WTC11 (cell line): ENCODE measurements around the gene KRTAP5-6. TPM values are rescaled to one million over a fixed set of nuclear protein-coding genes. Genes with fewer than 3 reads are reported as not detected.

ENCODE experiments used
- ATAC-seq: fragments of 200-7000 bp; cut with Tn5 transposase; 2 replicates; pipeline ENCODE4 v1.10.0; 2021; ENCODE audit warnings: mild to moderate bottlenecking, moderate library complexity
- CTCF ChIA-PET: fragments of 300-600 bp; sonication (Branson Sonifier 250); formaldehyde crosslinking; loops from one replicate; lab custom pipeline; 2021; ENCODE audit warnings: antibody characterized with exemption; lab: Charles Lee
- POLR2A ChIA-PET: fragments of 350-600 bp; sonication (Branson Sonifier 250); formaldehyde crosslinking; loops from one replicate; lab custom pipeline; 2021; ENCODE audit warnings: antibody characterized with exemption; lab: Charles Lee
- DNase-seq: peaks from one replicate; pipeline ENCODE4 v3.0.0; 2021; ENCODE audit warnings: low spot score
- H3K27ac Mint-ChIP-seq: 2 replicates; pipeline ENCODE4 v1.8.0; 2021; ENCODE audit warnings: mixed read lengths
- H3K27me3 Mint-ChIP-seq: 2 replicates; pipeline ENCODE4 v1.8.0; 2021; ENCODE audit warnings: low read depth, mild to moderate bottlenecking, moderate library complexity, mixed read lengths
- H3K36me3 Mint-ChIP-seq: 2 replicates; pipeline ENCODE4 v1.8.0; 2021; ENCODE audit warnings: mixed read lengths
- H3K4me1 Mint-ChIP-seq: 2 replicates; pipeline ENCODE4 v1.8.0; 2022; ENCODE audit warnings: mixed read lengths
- H3K4me3 Mint-ChIP-seq: 2 replicates; pipeline ENCODE4 v1.8.0; 2021; ENCODE audit warnings: mild to moderate bottlenecking, moderate library complexity, mixed read lengths
- H3K9me3 Mint-ChIP-seq: 2 replicates; pipeline ENCODE4 v1.8.0; 2021; ENCODE audit warnings: mixed read lengths
- AR ChIP-seq: fragments of 250-450 bp; sonication (Bioruptor Pico); IDR thresholded peaks from 2 replicates; pipeline ENCODE4 v1.9.0; 2021; ENCODE audit warnings: mild to moderate bottlenecking
- CDX4 ChIP-seq: fragments of 250-450 bp; sonication (Bioruptor Pico); IDR thresholded peaks from 2 replicates; pipeline ENCODE4 v1.9.0; 2021; ENCODE audit warnings: moderate library complexity, mild to moderate bottlenecking, inconsistent platforms, borderline replicate concordance
- CREB1 ChIP-seq: sonication (generic); formaldehyde crosslinking; IDR thresholded peaks from 2 replicates; pipeline ENCODE4 v1.8.0; 2023; ENCODE audit warnings: mild to moderate bottlenecking, missing genetic modification reagents
- E2F5 ChIP-seq: sonication (generic); formaldehyde crosslinking; IDR thresholded peaks from 2 replicates; pipeline ENCODE4 v1.8.1; 2022; ENCODE audit warnings: mild to moderate bottlenecking, moderate library complexity, missing genetic modification reagents
- ELF4 ChIP-seq: sonication (generic); formaldehyde crosslinking; IDR thresholded peaks from 2 replicates; pipeline ENCODE4 v1.8.1; 2022; ENCODE audit warnings: low read depth, mild to moderate bottlenecking, moderate library complexity, missing genetic modification reagents
- ETV6 ChIP-seq: sonication (generic); formaldehyde crosslinking; IDR thresholded peaks from 2 replicates; pipeline ENCODE4 v1.8.1; 2022; ENCODE audit warnings: mild to moderate bottlenecking, missing genetic modification reagents
- HMGA2 ChIP-seq: fragments of 250-450 bp; sonication (Bioruptor Pico); IDR thresholded peaks from 2 replicates; pipeline ENCODE4 v1.4.0; 2021; ENCODE audit warnings: mild to moderate bottlenecking, moderate library complexity
- IRF1 ChIP-seq: sonication (generic); formaldehyde crosslinking; IDR thresholded peaks from 2 replicates; pipeline ENCODE4 v1.8.0; 2023; ENCODE audit warnings: missing genetic modification reagents
- KAT7 ChIP-seq: sonication (generic); formaldehyde crosslinking; IDR thresholded peaks from 2 replicates; pipeline ENCODE4 v1.8.1; 2023; ENCODE audit warnings: missing genetic modification reagents, mild to moderate bottlenecking, borderline replicate concordance
- OVOL2 ChIP-seq: fragments of 250-450 bp; sonication (Bioruptor Pico); IDR thresholded peaks from 2 replicates; pipeline ENCODE4 v1.9.0; 2021; ENCODE audit warnings: mild to moderate bottlenecking, borderline replicate concordance
- SP1 ChIP-seq: sonication (generic); formaldehyde crosslinking; conservative IDR thresholded peaks from 2 replicates; pipeline ENCODE4 v1.8.1; 2022; ENCODE audit warnings: missing genetic modification reagents
- USF2 ChIP-seq: sonication (generic); formaldehyde crosslinking; IDR thresholded peaks from 2 replicates; pipeline ENCODE4 v1.8.1; 2023; ENCODE audit warnings: mild to moderate bottlenecking, missing genetic modification reagents, moderate library complexity
- ZBTB43 ChIP-seq: sonication (generic); formaldehyde crosslinking; IDR thresholded peaks from 2 replicates; pipeline ENCODE4 v1.8.1; 2023; ENCODE audit warnings: mild to moderate bottlenecking, missing genetic modification reagents
- ZNF121 ChIP-seq: sonication (generic); formaldehyde crosslinking; IDR thresholded peaks from 2 replicates; pipeline ENCODE4 v1.8.0; 2023; ENCODE audit warnings: missing genetic modification reagents
- ZNF423 ChIP-seq: fragments of 250-450 bp; sonication (Bioruptor Pico); IDR thresholded peaks from 2 replicates; pipeline ENCODE4 v2.1.2; 2022; ENCODE audit warnings: mild to moderate bottlenecking, moderate library complexity
- total RNA-seq: library from RNA; stranded (reverse); gene quantifications from 3 replicates; pipeline ENCODE4 v1.2.3, GENCODE V29; 2021
- TF ChIP-seq, protein P1 (sequence below): fragments of 250-450 bp; sonication (Bioruptor Pico); IDR thresholded peaks from 2 replicates; pipeline ENCODE4 v2.1.2; 2022; ENCODE audit warnings: mild to moderate bottlenecking, moderate library complexity
- TF ChIP-seq, protein P2 (sequence below): sonication (generic); formaldehyde crosslinking; IDR thresholded peaks from 2 replicates; pipeline ENCODE4 v1.8.1; 2022; ENCODE audit warnings: low read depth, missing genetic modification reagents, borderline replicate concordance

KRTAP5-6 gene
- total RNA-seq, 1 experiment from 2014 or later, result 0.35 TPM

GRCh38 chr11:1702506-1702905 lies 5.5 kb downstream of the KRTAP5-6 start (continued):
- no peak for TF ChIP-seq AR (CRISPR knock-in tag)

GRCh38 chr11:1703146-1703545 lies 6.2 kb downstream of the KRTAP5-6 start:
- POLR2A ChIA-PET, result no interaction called here
- peaks cover 44% of the 10 kb centered on the region for H3K27me3 Mint-ChIP-seq
- DNase-seq (no peak), ATAC-seq (no peak)
- no peaks in the 10 kb centered on the region; the same call in 1 of the 2 replicates for H3K36me3 Mint-ChIP-seq
- H3K9me3 Mint-ChIP-seq, result peaks cover 31% of the 10 kb centered on the region
- H3K27ac Mint-ChIP-seq, result no peak overlapping the region
- no peaks in the 10 kb centered on the region for H3K4me1 Mint-ChIP-seq
- TF ChIP-seq ZNF423, result no peak
- TF ChIP-seq SP1 (CRISPR knock-in tag), result no peak
- TF ChIP-seq, protein P1, sequence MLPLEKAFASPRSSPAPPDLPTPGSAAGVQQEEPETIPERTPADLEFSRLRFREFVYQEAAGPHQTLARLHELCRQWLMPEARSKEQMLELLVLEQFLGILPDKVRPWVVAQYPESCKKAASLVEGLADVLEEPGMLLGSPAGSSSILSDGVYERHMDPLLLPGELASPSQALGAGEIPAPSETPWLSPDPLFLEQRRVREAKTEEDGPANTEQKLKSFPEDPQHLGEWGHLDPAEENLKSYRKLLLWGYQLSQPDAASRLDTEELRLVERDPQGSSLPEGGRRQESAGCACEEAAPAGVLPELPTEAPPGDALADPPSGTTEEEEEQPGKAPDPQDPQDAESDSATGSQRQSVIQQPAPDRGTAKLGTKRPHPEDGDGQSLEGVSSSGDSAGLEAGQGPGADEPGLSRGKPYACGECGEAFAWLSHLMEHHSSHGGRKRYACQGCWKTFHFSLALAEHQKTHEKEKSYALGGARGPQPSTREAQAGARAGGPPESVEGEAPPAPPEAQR (CRISPR knock-in tag), result no peak
- no peak for TF ChIP-seq CDX4 (CRISPR knock-in tag)
- TF ChIP-seq USF2 (CRISPR knock-in tag), result no peak
- CTCF ChIA-PET, result interaction anchor here (2.8 kb wide), 1 partner anchor 50 kb away, joined by 17 read pairs; no protein-coding TSS in a partner anchor
- no peak overlapping the region for H3K4me3 Mint-ChIP-seq

DNA sequence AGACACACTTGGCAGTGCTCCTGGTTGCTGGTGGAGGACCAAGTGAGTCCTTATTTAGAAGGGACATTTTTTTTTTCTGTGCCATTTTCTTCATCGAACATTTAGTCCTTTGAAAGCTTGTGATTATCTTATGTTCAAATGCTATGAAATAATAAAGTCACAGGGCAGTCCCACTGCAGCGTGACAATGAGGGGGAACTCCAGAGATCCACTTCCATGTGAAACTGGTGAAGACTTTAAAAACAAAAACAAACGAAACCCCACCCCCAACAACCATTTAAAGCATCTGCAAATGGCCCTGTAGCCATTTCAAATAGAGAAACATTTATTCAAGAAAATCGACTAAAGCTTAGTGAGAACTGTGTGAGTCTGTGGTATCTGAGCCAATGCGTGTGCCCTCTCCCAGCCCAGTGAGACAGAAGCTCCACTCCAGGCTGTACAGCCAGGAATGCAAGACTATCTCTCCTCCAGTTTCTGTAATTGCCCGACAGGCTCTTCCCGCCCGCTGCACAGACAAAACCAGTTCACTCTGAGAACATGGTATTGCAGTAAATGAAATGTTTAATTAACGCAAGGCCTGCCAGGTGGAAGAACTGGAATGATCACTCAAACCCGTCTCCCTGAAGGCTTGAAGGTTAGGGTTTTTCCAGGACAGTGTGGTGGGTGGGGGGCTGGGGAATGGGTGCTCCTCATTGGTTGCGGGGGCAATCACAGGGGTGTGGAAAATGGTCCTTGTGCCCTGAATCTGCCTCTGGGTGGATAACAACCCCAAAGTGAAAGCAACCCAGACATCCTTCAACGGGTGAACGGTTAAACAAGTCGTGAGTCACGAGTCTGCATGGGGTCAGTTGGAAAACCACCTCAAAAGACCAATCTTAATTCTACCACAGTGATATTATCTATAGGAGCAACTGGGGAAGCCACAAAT lies 8.4 kb downstream of the KRTAP5-6 start:
- H3K9me3 Mint-ChIP-seq, result peaks cover 27% of the 10 kb centered on the region
- DNase-seq (no peak), ATAC-seq (no peak)
- no peak overlapping the region for H3K27ac Mint-ChIP-seq
- no peak overlapping the region for H3K4me3 Mint-ChIP-seq
- no peaks in the 10 kb centered on the region for H3K4me1 Mint-ChIP-seq
- ChIA-PET POLR2A (no interaction called here), CTCF (interaction anchor here (1.2 to 4.0 kb wide), 3 partner anchors 12 to 61 kb away, joined by 7 to 31 read pairs (median 14); no protein-coding TSS in a partner anchor)
- peaks cover 53% of the 10 kb centered on the region for H3K27me3 Mint-ChIP-seq
- no peak for TF ChIP-seq ZNF121 (CRISPR knock-in tag)
- TF ChIP-seq OVOL2 (CRISPR knock-in tag), result no peak
- no peak for TF ChIP-seq ETV6 (CRISPR knock-in tag)
- no peak for TF ChIP-seq IRF1
- no peak for TF ChIP-seq E2F5 (CRISPR knock-in tag)
- no peak for TF ChIP-seq ZNF423
- no peak for TF ChIP-seq ELF4 (CRISPR knock-in tag)
- TF ChIP-seq ZBTB43 (CRISPR knock-in tag), result no peak
- TF ChIP-seq, protein P2, sequence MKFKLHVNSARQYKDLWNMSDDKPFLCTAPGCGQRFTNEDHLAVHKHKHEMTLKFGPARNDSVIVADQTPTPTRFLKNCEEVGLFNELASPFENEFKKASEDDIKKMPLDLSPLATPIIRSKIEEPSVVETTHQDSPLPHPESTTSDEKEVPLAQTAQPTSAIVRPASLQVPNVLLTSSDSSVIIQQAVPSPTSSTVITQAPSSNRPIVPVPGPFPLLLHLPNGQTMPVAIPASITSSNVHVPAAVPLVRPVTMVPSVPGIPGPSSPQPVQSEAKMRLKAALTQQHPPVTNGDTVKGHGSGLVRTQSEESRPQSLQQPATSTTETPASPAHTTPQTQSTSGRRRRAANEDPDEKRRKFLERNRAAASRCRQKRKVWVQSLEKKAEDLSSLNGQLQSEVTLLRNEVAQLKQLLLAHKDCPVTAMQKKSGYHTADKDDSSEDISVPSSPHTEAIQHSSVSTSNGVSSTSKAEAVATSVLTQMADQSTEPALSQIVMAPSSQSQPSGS (CRISPR knock-in tag), result no peak
- no peak for TF ChIP-seq CREB1 (CRISPR knock-in tag)
- no peak for TF ChIP-seq KAT7
- no peak for TF ChIP-seq HMGA2 (CRISPR knock-in tag)
- H3K36me3 Mint-ChIP-seq, result no peaks in the 10 kb centered on the region; the same call in 1 of the 2 replicates
